K562 (cell line): Measurements from ENCODE around the gene SLC25A45. TPM values are rescaled to one million over a fixed set of nuclear protein-coding genes. Genes with fewer than 3 reads are reported as not detected.

ENCODE experiments used
- BCL6 ChIP-seq: fragments of 250-450 bp; sonication (Bioruptor Pico); IDR thresholded peaks from 2 replicates; pipeline ENCODE4 v1.4.0; 2020
- BRCA1 ChIP-seq, 2 experiments: fragments of 450-650 bp in 1 of 2; sonication (generic) in 1 of 2; formaldehyde crosslinking in 1 of 2; IDR thresholded peaks; 2 replicates each; pipeline versions ENCODE4 v1.5.0 to v1.6.1; 2017 to 2020; ENCODE audit warnings: mild to moderate bottlenecking in 1 of 2, missing genetic modification reagents in 1 of 2
- BRF1 ChIP-seq: IDR thresholded peaks from 3 replicates; pipeline ENCODE4 v1.6.1; 2011; ENCODE audit warnings: borderline replicate concordance, mild to moderate bottlenecking; ENCODE audit not compliant: insufficient read length; ENCODE audit errors: extremely low read depth
- DNMT1 ChIP-seq: fragments of 450-650 bp; IDR thresholded peaks from 2 replicates; pipeline ENCODE4 v1.6.1; 2016; ENCODE audit warnings: antibody characterized with exemption, mild to moderate bottlenecking
- EP300 ChIP-seq: IDR thresholded peaks from 2 replicates; pipeline ENCODE4 v1.6.1; 2012; ENCODE audit warnings: low read length, improper control_type of control experiment
- FOXM1 ChIP-seq, 2 experiments: fragments of 450-650 bp in 1 of 2; sonication (generic) in 1 of 2; formaldehyde crosslinking in 1 of 2; IDR thresholded peaks; 2 replicates each; pipeline versions ENCODE4 v1.6.1 to v1.9.0; 2017 to 2022; ENCODE audit warnings: low read depth in 2 of 2, mild to moderate bottlenecking in 2 of 2, missing genetic modification reagents in 1 of 2, moderate library complexity in 1 of 2
- HBP1 ChIP-seq: fragments of 450-650 bp; formaldehyde crosslinking; IDR thresholded peaks from 2 replicates; pipeline ENCODE4 v1.4.0; 2022; ENCODE audit warnings: missing genetic modification characterization
- MCM7 ChIP-seq, 2 experiments: fragments of 450-650 bp; IDR thresholded peaks; 2 replicates each; pipeline ENCODE4 v1.6.1; 2016 to 2018
- MECOM ChIP-seq: fragments of 250-450 bp; sonication (Bioruptor Pico); IDR thresholded peaks from 2 replicates; pipeline ENCODE4 v1.8.0; 2022; ENCODE audit warnings: inconsistent platforms
- NFIX ChIP-seq: fragments of 250-450 bp; sonication (Bioruptor Pico); IDR thresholded peaks from 2 replicates; pipeline ENCODE4 v1.4.0; 2020; ENCODE audit warnings: low read depth, mild to moderate bottlenecking, moderate library complexity
- PHB2 ChIP-seq: fragments of 450-650 bp; IDR thresholded peaks from 2 replicates; pipeline ENCODE4 v1.6.1; 2017; ENCODE audit warnings: low read depth
- PHF20 ChIP-seq: fragments of 450-650 bp; IDR thresholded peaks from 2 replicates; pipeline ENCODE4 v1.6.1; 2018; ENCODE audit not compliant: partially characterized antibody
- POLR2A ChIP-seq: fragments of 450-650 bp; conservative IDR thresholded peaks from 2 replicates; pipeline ENCODE4 v1.6.1; 2016
- ZNF253 ChIP-seq: fragments of 250-450 bp; sonication (Bioruptor Pico); conservative IDR thresholded peaks from 2 replicates; pipeline ENCODE4 v1.6.1; 2021; ENCODE audit warnings: mild to moderate bottlenecking
- ZNF445 ChIP-seq: fragments of 250-450 bp; sonication (Bioruptor Pico); IDR thresholded peaks from 2 replicates; pipeline ENCODE4 v1.4.0; 2020; ENCODE audit warnings: low read depth, mild to moderate bottlenecking, moderate library complexity
- ZNF589 ChIP-seq: fragments of 200-800 bp; sonication (Bioruptor generic); IDR thresholded peaks from 2 replicates; pipeline ENCODE4 v1.6.1; 2016; ENCODE audit warnings: low read depth, missing genetic modification characterization, missing compliant biosample characterization
- ZSCAN29 ChIP-seq: fragments of 450-650 bp; IDR thresholded peaks from 2 replicates; pipeline ENCODE4 v1.6.1; 2017
- polyA plus RNA-seq, 8 experiments: library from polyadenylated mRNA; depleted of rRNA in 4 of 8; stranded (reverse) in 5 of 8; unstranded in 3 of 8; fragments of >200 nt; fragmentation: Nextera tagmentation in 2 of 8; fragmentation: Illumina TruSeq in 1 of 8; extraction: Ambion mirVana in 2 of 8; extraction: Trizol in 1 of 8; gene quantifications; 2 replicates each; pipeline versions ENCODE4 v1.2.1 to v1.2.3, GENCODE V29; 2011 to 2014; ENCODE audit warnings: inconsistent platforms in 1 of 8, missing spikeins in 1 of 8
- total RNA-seq, 7 experiments: library from RNA; depleted of rRNA in 6 of 7; stranded (reverse); fragments of >200 nt in 6 of 7; fragmentation: Illumina TruSeq in 2 of 7; extraction: Trizol in 2 of 7; gene quantifications; 2 replicates each; pipeline versions ENCODE4 v1.2.1 to v1.2.3, GENCODE V29; 2011 to 2021; ENCODE audit warnings: low replicate concordance in 1 of 7
- TF ChIP-seq, protein P1 (sequence below): fragments of 250-450 bp; sonication (Bioruptor Pico); IDR thresholded peaks from 2 replicates; pipeline ENCODE4 v1.5.0; 2021; ENCODE audit warnings: mild to moderate bottlenecking, moderate library complexity
- TF ChIP-seq, protein P2 (sequence below): sonication (generic); formaldehyde crosslinking; IDR thresholded peaks from 2 replicates; pipeline ENCODE4 v1.8.0; 2022; ENCODE audit warnings: mild to moderate bottlenecking, missing genetic modification reagents, borderline replicate concordance
- TF ChIP-seq, protein P3 (sequence below): fragments of 450-650 bp; IDR thresholded peaks from 2 replicates; pipeline ENCODE4 v1.7.0; 2016; ENCODE audit warnings: borderline replicate concordance

SLC25A45 gene
- total and polyA plus RNA-seq, 9 of the 15 experiments (the other 6 are each of a cell fraction or from before 2014, with no cell fraction given) = 0.15 to 2.3 (median 0.68) TPM

DNA sequence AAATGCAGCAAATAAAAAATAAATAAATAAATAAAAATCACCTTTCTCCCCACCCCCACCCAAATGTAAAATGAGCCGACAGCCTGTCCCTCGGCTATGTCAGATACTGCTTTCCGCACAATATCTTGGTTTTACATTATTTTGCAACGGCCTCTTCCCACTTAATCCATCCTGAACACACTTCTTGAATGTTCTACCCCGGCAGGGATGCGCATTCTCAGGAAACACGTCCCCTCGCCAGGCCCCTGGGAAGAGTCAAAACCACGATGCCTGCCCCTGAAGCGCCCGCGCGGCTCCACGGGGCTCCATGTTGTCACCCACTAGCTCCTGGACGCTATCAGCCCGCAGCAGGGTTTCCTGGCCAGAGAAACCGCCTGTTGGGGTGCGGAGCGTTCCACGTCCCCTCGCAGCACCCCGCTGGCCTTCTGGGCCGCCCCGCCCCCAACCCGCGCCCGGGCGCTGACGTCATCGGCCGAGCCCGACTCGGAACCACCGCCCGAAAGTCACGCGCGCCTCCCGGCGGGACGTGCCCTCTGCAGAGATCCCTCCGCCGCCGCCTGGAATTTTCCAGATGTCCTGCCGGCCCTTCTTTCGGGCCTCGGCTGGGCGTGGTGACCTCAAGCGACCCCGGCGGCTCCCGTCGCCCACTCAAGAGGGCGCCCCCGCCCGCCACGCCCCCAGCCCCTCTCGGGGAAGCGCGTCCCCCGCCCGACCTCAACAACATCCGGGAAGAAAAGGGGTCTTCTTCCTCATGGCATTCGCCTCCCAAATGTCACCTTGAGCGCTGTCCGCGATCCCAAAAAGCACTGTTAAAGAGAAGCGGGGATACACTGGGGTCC is 39.6 kb upstream of the SLC25A45 start (continued):
- TF ChIP-seq, protein P1, sequence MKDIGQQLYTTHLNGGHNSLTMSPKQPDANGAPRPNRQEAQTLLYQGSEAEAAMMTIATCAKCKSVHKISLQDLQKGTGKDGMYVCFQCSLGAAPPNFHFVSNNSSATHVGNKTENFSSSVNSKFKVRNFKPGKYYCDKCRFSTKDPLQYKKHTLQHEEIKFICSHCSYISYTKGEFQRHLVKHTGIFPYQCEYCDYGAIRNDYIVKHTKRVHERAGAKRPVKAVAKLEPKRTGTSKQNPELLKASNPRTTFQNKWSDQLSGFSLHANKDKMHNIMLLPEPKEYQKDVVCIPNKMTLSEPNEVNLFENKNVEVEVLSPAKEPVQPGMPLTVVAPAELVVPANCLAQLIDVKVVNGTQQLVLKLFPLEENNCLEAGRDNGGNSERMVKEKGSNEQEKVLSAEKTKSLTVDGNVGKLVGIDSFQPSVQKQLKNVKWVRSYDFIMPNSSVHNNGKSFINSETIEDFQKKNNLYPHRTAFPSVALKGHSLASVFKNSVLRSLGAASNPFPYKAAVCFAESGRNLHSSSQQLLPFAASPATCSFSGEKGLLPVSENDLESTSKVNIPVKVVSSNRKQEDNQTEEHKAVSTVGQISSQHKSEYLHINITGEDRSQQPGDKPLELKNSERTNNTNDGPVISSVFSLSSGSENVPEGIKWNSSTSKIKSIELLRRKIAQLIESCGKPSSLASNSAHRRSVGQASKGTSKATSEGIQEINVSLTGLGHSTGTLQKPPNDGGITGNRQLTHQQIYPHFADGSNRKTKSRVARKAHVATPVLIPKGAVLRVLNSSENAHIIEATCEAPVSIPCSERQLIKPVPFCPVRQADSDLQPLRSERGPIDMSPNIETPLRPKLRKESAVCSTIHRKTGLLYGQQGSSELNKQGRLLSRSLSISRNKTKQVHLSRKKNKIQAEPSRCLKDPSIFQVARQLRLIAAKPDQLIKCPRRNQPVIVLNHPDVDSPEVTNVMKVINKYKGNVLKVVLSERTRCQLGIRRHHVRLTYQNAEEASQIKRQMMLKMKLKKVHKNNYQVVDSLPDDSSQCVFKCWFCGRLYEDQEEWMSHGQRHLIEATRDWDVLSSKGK (CRISPR knock-in tag) = no peak
- TF ChIP-seq POLR2A = no peak; the same call in none of the 2 replicates
- no peak; the same call in 1 of the 2 replicates for TF ChIP-seq MECOM
- no peak for TF ChIP-seq ZNF589 (CRISPR knock-in tag)
- TF ChIP-seq FOXM1 (IDR thresholded peaks at IDR 0.05; ENCODE audit: low read depth) = no peak
- TF ChIP-seq FOXM1 (CRISPR knock-in tag; IDR thresholded peaks at IDR 0.05; ENCODE audit: low read depth) = no peak
- TF ChIP-seq PHF20 = no peak
- TF ChIP-seq BRF1 = no peak
- TF ChIP-seq DNMT1 = no peak
- TF ChIP-seq, protein P2, sequence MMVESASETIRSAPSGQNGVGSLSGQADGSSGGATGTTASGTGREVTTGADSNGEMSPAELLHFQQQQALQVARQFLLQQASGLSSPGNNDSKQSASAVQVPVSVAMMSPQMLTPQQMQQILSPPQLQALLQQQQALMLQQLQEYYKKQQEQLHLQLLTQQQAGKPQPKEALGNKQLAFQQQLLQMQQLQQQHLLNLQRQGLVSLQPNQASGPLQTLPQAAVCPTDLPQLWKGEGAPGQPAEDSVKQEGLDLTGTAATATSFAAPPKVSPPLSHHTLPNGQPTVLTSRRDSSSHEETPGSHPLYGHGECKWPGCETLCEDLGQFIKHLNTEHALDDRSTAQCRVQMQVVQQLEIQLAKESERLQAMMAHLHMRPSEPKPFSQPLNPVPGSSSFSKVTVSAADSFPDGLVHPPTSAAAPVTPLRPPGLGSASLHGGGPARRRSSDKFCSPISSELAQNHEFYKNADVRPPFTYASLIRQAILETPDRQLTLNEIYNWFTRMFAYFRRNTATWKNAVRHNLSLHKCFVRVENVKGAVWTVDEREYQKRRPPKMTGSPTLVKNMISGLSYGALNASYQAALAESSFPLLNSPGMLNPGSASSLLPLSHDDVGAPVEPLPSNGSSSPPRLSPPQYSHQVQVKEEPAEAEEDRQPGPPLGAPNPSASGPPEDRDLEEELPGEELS (CRISPR knock-in tag) = no peak
- no peak for TF ChIP-seq BRCA1 (IDR thresholded peaks at IDR 0.05)
- no peak for TF ChIP-seq BRCA1 (CRISPR knock-in tag; IDR thresholded peaks at IDR 0.05)
- no peak for TF ChIP-seq BCL6 (CRISPR knock-in tag)
- no peak for TF ChIP-seq NFIX
- no peak; the same call in 1 of the 2 replicates for TF ChIP-seq ZSCAN29
- TF ChIP-seq HBP1 (CRISPR knock-in tag) = peak; percentile 84
- TF ChIP-seq, protein P3, sequence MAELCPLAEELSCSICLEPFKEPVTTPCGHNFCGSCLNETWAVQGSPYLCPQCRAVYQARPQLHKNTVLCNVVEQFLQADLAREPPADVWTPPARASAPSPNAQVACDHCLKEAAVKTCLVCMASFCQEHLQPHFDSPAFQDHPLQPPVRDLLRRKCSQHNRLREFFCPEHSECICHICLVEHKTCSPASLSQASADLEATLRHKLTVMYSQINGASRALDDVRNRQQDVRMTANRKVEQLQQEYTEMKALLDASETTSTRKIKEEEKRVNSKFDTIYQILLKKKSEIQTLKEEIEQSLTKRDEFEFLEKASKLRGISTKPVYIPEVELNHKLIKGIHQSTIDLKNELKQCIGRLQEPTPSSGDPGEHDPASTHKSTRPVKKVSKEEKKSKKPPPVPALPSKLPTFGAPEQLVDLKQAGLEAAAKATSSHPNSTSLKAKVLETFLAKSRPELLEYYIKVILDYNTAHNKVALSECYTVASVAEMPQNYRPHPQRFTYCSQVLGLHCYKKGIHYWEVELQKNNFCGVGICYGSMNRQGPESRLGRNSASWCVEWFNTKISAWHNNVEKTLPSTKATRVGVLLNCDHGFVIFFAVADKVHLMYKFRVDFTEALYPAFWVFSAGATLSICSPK = no peak
- TF ChIP-seq EP300 = peak; percentile 86
- no peak for TF ChIP-seq ZNF253 (CRISPR knock-in tag)
- no peak for TF ChIP-seq ZNF445 (CRISPR knock-in tag)
- TF ChIP-seq MCM7 (IDR thresholded peaks at IDR 0.05) = no peak
- no peak for TF ChIP-seq PHB2
